Measurements from ENCODE around the gene SVOPL.

SVOPL gene

DNA sequence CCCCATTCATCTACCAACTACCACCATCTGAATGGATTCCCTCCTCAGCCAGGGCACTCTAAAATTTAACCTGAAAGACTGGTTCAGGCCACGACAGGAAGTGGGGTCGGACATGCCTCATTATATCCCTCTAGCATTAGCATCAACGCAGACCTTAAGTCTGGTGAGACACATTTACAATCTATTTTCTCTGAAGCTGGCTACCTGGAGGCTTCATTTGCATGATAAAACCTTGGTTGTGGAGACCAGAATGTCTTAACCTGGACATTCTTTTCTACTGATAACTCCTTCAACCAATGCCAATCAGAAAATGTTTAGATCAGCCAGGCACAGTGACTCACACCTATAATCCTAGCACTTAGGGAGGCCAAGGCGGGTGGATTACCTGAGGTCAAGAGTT lies 42.3 kb downstream of the SVOPL start:
- DNase-seq: no peak

- DNase-seq: no peak
Measured at GRCh38 chr7:138657854-138658386, 43.2 kb downstream of the SVOPL start.

DNA sequence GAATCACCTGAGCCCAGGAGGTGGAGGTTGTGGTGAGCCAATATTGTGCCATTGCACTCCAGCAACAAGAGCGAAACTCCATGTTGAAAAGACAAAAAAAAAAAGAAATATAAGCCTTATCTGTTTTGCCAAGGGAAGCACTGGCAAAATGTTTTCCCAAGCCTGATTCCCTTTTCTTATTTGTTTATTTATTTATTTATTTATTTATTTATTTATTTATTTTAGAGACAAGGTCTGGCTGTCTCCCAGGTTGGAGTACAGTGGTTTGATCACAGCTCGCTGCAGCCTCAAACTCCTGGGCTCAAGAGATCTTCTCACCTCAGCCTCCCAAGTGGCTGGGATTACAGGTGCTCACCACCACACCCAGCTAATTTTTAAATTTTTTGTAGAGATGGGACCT lies 44.2 kb downstream of the SVOPL start:
- no peak for DNase-seq

DNA sequence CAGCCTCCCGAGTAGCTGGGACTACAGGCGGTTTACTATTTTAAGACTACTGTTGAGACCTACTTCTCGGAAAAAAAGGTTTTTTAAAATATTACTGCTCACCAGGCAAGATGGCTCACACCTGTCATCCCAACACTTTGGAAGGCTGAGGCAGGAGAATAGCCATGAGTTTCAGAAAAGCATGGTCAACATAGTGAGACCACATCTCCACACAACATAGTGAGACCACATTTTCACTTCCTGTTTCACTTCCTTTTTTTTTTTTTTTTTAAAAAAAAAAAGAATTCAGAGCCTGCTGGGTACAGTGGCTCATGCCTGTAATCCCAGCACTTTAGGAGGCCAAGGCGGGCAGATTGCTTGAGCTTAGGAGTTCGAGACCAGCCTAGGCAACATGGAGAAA lies 46.5 kb downstream of the SVOPL start:
- peak; percentile 76 for DNase-seq

GRCh38 chr7:138649506-138649905 lies 51.7 kb downstream of the SVOPL start:
- no peak for DNase-seq

DNA sequence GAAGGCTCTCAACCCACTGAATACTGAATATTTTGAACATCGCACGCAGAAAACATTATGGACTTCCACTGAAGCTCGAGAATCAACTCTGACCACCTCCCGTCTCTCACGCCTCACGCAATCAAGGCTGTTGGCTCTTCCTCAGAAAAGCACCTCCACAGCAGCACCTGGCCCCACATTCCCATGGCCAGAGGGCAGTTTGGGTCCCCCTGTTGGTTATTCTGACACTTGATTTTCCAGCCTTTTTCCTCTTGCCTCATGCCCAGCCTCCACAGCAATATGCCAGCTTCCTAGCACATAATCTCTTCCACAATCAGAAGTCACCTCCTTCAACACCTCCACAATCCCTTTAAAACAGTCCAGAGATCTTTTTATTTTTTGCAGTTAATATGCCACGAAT lies 55.9 kb downstream of the SVOPL start:
- no peak for DNase-seq

GRCh38 chr7:138632826-138633602 lies 68.1 kb downstream of the SVOPL start:
- no peak for DNase-seq

DNA sequence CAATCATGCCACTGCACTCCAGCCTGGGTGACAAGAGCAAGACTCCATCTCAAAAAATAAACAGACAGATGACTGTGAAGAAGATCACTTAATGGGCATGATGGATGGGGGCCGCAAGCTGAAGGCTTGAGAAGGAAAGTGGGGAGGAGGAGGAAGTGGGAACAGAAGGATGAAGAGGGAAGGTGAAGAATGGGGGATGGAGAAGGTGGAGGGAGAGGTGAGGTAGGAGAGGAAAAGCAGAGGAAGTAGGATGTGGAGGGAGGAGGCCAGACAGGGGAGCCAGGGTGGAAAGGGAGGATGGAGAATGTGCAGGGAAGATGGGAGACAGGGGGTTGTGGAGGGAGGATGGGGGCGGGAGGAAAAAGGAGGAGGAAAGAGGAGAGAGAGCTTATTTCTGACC lies 68.8 kb downstream of the SVOPL start:
- no peak for DNase-seq

DNA sequence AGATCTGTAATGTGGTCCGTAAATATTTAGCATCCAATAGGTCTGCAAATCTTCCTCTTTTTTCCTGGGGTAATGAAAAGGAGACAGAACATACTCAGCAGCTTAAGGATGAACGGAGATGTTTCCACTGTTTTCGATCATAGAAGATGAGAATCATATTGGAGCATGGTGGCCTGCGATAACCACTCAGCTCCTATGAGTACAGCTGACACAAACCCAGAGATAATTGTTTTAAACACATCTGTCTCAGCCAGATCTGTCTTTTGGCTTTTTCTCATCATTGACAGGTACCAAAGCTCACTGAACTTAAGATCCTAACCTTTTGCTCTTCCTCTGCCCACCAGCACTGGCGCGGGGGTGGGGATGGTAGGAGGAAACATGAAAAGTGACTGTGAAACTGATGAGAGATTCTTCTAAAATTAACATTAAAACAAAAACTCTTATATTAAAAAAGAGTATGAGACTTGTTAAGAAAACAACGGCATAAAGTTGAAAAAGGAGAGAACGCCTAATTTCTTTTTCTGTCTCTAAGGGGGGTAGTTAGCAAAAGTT lies 71.0 kb downstream of the SVOPL start:
- no peak for DNase-seq

- DNase-seq: no peak
Measured at GRCh38 chr7:138627361-138627760, 73.8 kb downstream of the SVOPL start.

GRCh38 chr7:138626846-138627245 lies 74.3 kb downstream of the SVOPL start:
- no peak for DNase-seq

GRCh38 chr7:138625849-138626230 lies 75.3 kb downstream of the SVOPL start:
- DNase-seq: peak; percentile 38

DNA sequence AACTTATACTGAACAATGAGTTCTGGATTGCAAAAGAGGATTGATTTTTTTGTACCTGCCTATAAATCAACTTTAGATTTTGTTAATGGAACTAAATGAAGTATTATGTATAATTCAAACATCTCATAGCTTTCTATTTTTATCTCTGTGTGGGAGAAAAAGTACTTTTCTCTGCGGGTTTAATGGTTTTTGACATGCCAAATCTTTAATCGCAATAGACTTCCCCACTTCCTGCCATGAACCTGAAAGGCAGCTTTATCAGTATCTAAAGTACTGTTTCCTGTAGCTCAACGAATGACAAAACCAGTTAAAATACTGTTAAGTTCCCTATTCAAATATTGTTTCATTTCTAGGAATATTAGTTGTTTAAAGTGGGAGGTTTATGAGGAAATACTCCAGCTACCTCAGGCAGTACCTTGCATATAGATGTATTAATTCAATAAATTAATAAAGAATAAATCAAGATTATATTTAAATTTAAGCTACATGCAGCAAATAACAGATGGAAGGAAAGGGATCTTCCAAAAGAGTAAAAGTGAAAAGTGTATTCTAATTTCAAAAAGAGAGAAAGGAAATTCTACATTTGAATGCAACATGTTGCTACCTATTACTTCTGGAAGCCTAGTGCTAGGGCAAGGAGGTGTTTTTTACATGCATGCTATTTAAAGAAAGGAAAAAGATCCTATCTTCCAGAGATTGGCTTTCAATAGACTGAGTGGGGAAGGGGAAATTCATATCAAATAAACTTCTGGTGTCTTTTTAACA lies 75.9 kb downstream of the SVOPL start:
- DNase-seq: peak; percentile 61

DNA sequence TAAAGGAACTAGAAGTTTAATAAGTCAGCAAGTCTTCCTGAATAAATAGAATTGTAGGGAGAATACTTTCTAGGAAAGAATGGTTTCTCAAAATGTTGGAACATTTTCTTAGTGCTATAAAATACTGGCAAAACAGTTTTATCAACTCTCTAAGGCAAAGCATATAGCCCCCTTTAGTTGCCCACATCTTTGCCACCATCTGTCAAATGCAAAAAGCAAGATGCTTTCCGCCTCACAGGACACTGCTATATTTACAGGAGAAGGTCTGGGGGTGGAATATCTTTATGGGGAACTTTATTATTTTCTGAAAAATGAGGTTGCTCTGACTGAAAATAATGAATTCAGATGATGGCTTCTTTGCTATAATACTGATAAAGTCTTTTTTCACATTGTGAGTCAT lies 78.3 kb downstream of the SVOPL start:
- DNase-seq: no peak

GRCh38 chr7:138618933-138619332 lies 82.2 kb downstream of the SVOPL start:
- no peak for DNase-seq

DNA sequence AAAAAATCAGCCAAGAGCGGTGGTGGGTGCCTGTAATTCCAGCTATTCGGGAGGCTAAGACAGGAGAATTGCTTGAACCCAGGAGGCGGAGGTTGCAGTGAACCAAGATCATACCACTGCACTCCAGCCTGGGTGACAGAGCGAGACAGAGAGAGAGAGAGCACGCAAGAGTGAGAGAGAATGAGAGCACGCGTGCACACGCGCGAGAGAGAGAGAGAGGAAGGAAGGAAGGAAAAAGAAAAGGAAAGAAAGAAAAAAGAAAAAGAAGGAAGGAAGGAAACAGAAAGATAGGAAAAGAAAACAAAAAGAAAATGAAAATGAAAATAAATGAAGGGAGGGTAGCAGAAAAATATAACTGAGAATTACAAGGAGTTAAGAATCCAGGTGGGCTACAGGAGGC lies 82.7 kb downstream of the SVOPL start:
- DNase-seq: no peak

DNA sequence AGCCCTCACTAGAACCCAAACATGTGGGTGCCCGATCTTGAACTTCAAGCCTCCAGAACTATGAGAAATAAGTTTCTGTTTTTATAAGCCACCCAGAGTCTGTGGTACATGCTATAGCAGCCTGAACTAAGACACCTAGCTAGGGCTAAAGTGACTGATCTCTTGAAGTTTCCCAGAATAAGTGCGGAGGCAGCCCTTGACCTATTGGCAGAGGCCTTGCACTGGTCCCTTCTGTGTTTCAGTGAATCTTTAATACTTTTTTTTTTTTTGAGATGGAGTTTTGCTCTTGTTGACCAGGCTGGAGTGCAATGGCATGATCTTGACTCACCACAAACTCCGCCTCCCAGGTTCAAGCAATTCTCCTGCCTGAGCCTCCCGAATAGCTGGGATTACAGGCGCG lies 85.1 kb downstream of the SVOPL start:
- no peak for DNase-seq

GRCh38 chr7:138613630-138614029 lies 87.5 kb downstream of the SVOPL start:
- no peak for DNase-seq

DNA sequence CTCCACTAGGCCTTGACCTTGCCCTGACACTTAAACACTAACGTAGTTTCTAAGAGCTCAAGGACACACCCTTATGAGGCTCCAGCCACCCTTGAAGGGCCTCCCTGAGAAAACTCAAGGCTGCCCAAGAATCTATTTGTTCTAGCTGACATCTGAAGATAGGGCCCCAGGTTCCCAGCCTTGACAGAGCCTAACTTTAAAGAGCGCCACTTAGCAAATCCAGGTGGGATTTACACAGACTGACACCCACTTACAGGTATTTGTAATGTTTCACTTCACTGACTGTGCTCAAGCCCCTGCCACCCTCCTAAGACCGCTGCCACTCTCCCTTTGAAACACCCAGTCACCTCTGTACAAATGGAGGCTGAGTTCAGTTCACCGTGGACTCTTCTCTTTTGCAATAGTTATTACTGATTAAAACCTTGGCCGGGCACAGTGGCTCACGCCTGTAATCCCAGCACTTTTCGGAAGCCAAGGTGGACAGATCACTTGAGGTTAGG lies 90.4 kb downstream of the SVOPL start:
- DNase-seq: no peak

DNA sequence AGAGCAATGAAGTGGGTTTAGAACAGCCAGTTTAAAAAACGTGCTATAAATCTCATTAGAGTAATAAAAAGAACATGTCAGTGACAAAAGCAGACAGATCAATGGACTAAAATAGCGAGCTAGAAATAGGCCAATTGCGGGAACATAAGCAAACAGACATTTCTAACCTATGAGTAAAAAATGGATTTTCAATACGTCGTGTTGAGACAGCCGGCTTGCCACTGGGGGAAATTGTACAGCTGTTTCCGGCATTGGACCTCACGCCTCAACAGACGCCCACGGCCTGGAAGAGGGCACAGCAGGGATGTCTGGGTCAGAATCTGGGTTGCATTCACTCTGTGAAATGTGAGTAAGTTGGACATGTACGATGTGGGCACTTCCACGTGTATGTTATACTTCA lies 92.9 kb downstream of the SVOPL start:
- DNase-seq: peak; percentile 8

- peak; percentile 64 for DNase-seq
Measured at GRCh38 chr7:138607216-138608126, 93.7 kb downstream of the SVOPL start.

- peak; percentile 38 for DNase-seq
Measured at GRCh38 chr7:138606236-138606635, 94.9 kb downstream of the SVOPL start.

All from MV-4-11 (cell line).